Psoas muscle (tissue), 8 donors: Measurements from ENCODE around the gene PDZD4. TPM values are rescaled to one million over a fixed set of nuclear protein-coding genes. Genes with fewer than 3 reads are reported as not detected.
A peak's percentile ranks its signal among the peaks of the same experiment; 100 is the strongest.

Source experiments
- ATAC-seq, 4 donors: fragments of 200-7000 bp; cut with Tn5 transposase; one replicate each; pipeline ENCODE4 v1.9.1; 2020; ENCODE audit warnings: moderate library complexity in 3 of 4, mild to moderate bottlenecking in 2 of 4
- DNase-seq, 2 donors: peaks; one replicate each; pipeline ENCODE4 v3.0.0-alpha.2; 2020
- H3K27ac ChIP-seq: fragments of 200-600 bp; one replicate; pipeline ENCODE4 v1.8.0; 2022
- H3K27me3 ChIP-seq, 3 donors: fragments of 200-600 bp in 1 of 3; one replicate each; pipeline versions ENCODE4 v1.6.1 to v1.8.0; 2013 to 2022; ENCODE audit warnings: low read length in 2 of 3, mild to moderate bottlenecking in 2 of 3, moderate library complexity in 1 of 3; ENCODE audit not compliant: insufficient read depth in 3 of 3
- H3K36me3 ChIP-seq, 2 donors: fragments of 200-600 bp in 1 of 2; one replicate each; pipeline versions ENCODE4 v1.6.1 to v1.8.0; 2013 to 2022; ENCODE audit warnings: low read depth in 1 of 2, mild to moderate bottlenecking in 1 of 2, moderate library complexity in 1 of 2; ENCODE audit not compliant: insufficient read depth in 1 of 2
- H3K4me1 ChIP-seq: fragments of 200-600 bp; one replicate; pipeline ENCODE4 v1.8.0; 2022
- H3K4me3 ChIP-seq: fragments of 200-600 bp; one replicate; pipeline ENCODE4 v1.8.0; 2022; ENCODE audit warnings: mild to moderate bottlenecking
- H3K9me3 ChIP-seq: fragments of 200-600 bp; one replicate; pipeline ENCODE4 v1.8.0; 2022
- WGBS, 3 donors: extraction: QIAGEN DNeasy Blood & Tissue Kit; methylation state at CpG; one replicate each; pipeline versions ENCODE4 v1.1.6 to v1.1.7; 2013; 5-methylcytosine and 5-hydroxymethylcytosine counted together
- intact Hi-C, 2 donors: fragments of 100-400 bp; cut with DNase I; formaldehyde crosslinking; loops; one replicate each; pipeline versions ENCODE4 v1.11.0 to v1.14.2; 2022
- polyA plus RNA-seq, 3 donors: library from polyadenylated mRNA; stranded (reverse); fragments of 200-250 nt; gene quantifications; one replicate each; pipeline ENCODE4 v1.2.3, GENCODE V29; 2013
- total RNA-seq, 4 donors: library from RNA; stranded (reverse); fragmentation: NEBNext Ultra II Directional in 2 of 4; extraction: Animal tissue kit (Norgen Biotek cat#: 25700) in 2 of 4; gene quantifications; one replicate each; pipeline versions ENCODE4 v1.2.1 to v1.2.4, GENCODE V29; 2021 to 2023
- TF ChIP-seq, protein P1 (sequence below): fragments of 200-600 bp; IDR thresholded peaks from one replicate; pipeline ENCODE4 v1.8.0; 2022; ENCODE audit warnings: antibody characterized with exemption
- donor health status: healthy with polysubstance abuse.
- donor health status: DM: no; HTN: no; CAD: no; lungs with moderate emphysema.
- donor health status: Bipolar disorder and iron deficiency.
- donor health status: healthy.
- donor health status: DM: yes; HTN: yes; CAD: no.
- donor health status: DM: no; HTN: no; CAD: no.
- donor health status: DM: no; HTN: no; CAD: no.
- donor health status: DM: yes; HTN: yes; CAD: no.

Gene PDZD4
- total and polyA plus RNA-seq, 7 donors, result 0.50 to 2.1 (median 1.3) TPM

DNA sequence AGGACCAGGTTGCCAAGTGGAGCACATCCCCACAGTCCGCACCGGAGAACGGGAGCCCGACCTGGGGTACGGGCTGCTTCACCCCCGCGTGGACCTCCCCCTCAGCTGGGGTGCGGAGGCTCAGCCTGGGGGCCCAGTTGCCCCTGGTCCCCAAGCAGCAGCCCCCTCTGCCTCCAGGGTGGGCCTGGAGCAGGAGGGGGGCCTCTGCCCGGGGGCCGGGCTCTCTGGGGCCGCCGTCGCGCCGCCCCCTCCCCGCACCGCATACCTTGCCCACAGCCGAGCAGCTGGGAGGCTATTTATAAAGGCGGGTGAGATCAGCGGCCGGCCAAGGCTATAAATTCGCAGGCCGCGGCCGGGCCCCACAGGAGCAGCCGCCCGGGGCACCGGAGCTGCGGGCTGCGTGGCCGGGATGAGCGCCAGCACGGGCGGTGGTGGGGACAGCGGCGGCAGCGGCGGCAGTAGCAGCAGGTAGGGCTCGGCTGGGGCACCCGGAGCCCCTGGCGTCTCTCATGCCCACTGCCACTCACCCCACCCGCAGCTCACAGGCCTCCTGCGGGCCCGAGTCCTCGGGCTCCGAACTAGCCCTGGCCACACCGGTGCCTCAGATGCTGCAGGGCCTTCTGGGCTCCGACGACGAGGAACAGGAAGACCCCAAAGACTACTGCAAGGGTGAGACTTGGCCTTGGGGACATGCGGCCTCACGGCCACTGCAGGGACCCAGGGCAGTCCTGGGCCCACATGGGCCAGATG, 49.5 kb downstream of the PDZD4 start, which contains the start of gene SRPK3:
Gene SRPK3 (plus strand): TSS at position 364 of the 750 bp plus-strand sequence. CDS start 46 bp downstream, at position 410.
- peaks cover 2 to 12% of the 10 kb centered on the region in 2 donors for H3K36me3 ChIP-seq
- DNase-seq (peak in 1 of 2 donors; percentile 83), ATAC-seq (peak; percentile 76 to 86 (median 82))
- H3K9me3 ChIP-seq, result no peaks in the 10 kb centered on the region
- H3K4me1 ChIP-seq, result no peaks in the 10 kb centered on the region
- peak within 1 kb of the TSS; percentile 56 for H3K4me3 ChIP-seq
- TF ChIP-seq, protein P1, sequence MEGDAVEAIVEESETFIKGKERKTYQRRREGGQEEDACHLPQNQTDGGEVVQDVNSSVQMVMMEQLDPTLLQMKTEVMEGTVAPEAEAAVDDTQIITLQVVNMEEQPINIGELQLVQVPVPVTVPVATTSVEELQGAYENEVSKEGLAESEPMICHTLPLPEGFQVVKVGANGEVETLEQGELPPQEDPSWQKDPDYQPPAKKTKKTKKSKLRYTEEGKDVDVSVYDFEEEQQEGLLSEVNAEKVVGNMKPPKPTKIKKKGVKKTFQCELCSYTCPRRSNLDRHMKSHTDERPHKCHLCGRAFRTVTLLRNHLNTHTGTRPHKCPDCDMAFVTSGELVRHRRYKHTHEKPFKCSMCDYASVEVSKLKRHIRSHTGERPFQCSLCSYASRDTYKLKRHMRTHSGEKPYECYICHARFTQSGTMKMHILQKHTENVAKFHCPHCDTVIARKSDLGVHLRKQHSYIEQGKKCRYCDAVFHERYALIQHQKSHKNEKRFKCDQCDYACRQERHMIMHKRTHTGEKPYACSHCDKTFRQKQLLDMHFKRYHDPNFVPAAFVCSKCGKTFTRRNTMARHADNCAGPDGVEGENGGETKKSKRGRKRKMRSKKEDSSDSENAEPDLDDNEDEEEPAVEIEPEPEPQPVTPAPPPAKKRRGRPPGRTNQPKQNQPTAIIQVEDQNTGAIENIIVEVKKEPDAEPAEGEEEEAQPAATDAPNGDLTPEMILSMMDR, result no peak
- peak within 1 kb of the TSS; percentile 87 for H3K27ac ChIP-seq
- intact Hi-C loops, result loop anchor here in 1 of 2 donors (5.0 kb wide), 1 partner anchor 186 kb away; no protein-coding TSS in a partner anchor
- 3 to 46% (median 5%) methylated on average over 11 to 52 of the region's 52 CpGs for WGBS, 3 donors
- no peaks in the 10 kb centered on the region for H3K27me3 ChIP-seq

DNA sequence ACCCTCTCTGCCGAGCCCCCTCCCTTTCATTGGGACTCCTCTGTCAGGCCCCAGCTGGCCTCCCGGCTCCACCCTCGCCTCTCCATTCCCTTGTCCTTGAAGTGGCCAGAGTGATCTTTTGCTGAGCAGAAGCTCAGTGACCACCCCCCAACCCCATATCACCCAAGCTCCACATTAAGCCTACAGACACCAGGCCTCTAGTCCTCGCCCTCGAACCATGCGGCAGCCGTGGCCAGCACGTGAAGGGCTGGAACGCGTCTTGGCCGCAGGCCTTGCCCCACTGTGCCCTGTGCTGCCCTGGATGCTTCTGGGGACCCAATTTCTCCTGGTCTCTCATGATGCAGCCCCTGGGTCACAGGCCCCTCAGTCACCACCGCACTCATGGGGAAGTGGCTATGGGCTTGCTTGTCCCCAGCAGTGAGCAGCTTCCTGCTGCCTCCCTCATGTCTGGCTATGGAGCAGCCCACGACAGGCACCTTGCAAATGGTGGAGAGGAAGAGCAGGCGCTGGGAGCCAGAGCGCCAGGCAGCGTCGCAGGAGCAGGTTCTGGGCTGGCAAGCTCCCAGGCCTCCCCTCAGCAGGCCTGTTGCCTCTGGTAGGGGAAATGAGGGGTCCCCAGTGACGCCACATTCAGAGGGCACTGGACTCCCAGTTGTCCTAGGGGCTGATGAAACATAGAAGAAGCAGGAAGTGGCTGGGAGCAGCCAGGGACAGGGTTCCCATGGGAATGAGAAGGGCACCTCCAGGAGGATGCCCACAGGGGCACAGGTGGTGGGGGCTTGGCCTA, 50.3 kb downstream of the PDZD4 start:
- peak overlapping the region; percentile 87 for H3K27ac ChIP-seq
- H3K9me3 ChIP-seq, result no peaks in the 10 kb centered on the region
- TF ChIP-seq, protein P1, result no peak
- WGBS, 3 donors, result 62 to 79% (median 67%) methylated on average over 15 to 18 of the region's 18 CpGs
- no peak for DNase-seq
- no peaks in the 10 kb centered on the region for H3K27me3 ChIP-seq
- ATAC-seq, result peak; percentile 6 to 20 (median 12)
- intact Hi-C loops, result loop anchor here in 1 of 2 donors (5.0 kb wide), 1 partner anchor 187 kb away; no protein-coding TSS in a partner anchor
- peak overlapping the region; percentile 56 for H3K4me3 ChIP-seq
- H3K36me3 ChIP-seq, result peaks cover 2 to 9% of the 10 kb centered on the region in 2 donors
- H3K4me1 ChIP-seq, result no peaks in the 10 kb centered on the region

DNA sequence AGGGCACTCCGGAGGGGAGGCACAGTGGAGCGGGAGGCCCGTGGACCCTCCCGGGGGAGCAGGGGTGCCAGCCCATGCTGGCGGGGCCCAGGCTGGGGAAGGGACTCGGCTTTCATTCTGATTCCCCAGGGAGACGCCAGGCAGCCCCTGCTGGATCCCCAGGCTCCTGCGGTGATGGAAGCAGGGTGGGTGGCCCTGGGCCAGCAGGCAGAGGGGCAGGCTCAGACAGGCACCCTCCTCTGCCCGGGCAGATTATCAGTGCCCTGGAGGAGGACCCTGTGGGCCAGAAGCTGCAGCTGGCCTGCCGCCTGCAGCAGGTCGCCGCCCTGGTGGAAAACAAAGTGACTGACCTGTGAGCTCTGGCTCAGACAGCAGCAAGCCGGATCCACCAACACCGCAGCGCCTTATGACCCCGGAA, 51.7 kb downstream of the PDZD4 start:
- H3K36me3 ChIP-seq, result peaks cover 0 to 2% of the 10 kb centered on the region in 2 donors
- DNase-seq (peak; percentile 21 to 68), ATAC-seq (peak in 3 of 4 donors; percentile 21 to 36 (median 24))
- H3K4me3 ChIP-seq, result no peak overlapping the region
- no peaks in the 10 kb centered on the region for H3K4me1 ChIP-seq
- TF ChIP-seq, protein P1, result peak; percentile 30
- intact Hi-C loops, result no loop called here
- H3K27ac ChIP-seq, result no peak overlapping the region
- 52 to 74% methylated on average over 16 of the region's 16 CpGs; no CpG with 5 or more reads in 1 of the 3 donors for WGBS, 3 donors
- H3K27me3 ChIP-seq, result no peaks in the 10 kb centered on the region
- H3K9me3 ChIP-seq, result no peaks in the 10 kb centered on the region

DNA sequence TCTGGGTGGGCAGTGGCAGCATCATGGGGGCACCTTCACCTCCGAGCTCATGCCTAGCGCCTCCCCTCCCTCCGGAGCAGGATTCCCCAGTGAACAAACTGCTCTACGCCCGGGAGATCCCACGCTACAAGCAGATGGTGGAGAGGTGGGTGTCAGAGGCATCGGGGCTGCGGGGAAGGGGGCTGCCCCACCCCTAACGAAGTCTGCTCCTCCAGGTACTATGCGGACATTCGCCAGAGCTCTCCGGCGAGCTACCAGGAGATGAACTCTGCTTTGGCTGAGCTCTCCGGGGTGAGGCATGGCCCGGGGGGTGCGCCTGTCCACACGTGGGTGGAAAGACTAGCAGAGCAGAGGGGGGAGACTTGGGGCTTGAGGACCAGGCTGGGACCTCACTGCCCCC, 52.2 kb downstream of the PDZD4 start:
- ATAC-seq (no peak), DNase-seq (peak in 1 of 2 donors; percentile 43)
- 60 to 73% (median 68%) methylated on average over 12 to 17 of the region's 17 CpGs for WGBS, 3 donors
- Histone ChIP-seq H3K4me1 (no peaks in the 10 kb centered on the region), H3K27ac (no peak overlapping the region), H3K9me3 (no peaks in the 10 kb centered on the region), H3K27me3 (no peaks in the 10 kb centered on the region), H3K36me3 (peaks cover 0 to 2% of the 10 kb centered on the region in 2 donors), H3K4me3 (no peak overlapping the region)
- intact Hi-C loops, result no loop called here
- TF ChIP-seq, protein P1, result no peak
